Adrenal gland (tissue), 5 donors: ENCODE measurements around the gene MAN1C1.

Source experiments
- POLR2A ChIP-seq, 2 donors: fragments of 450-650 bp; IDR thresholded peaks; one replicate each; pipeline ENCODE4 v1.6.1; 2017; ENCODE audit warnings: antibody characterized with exemption in 2 of 2, mild to moderate bottlenecking in 2 of 2, moderate library complexity in 1 of 2
- TF ChIP-seq, protein P1 (sequence below), 6 experiments: fragments of 450-650 bp in 4 of 6; fragments of 200-600 bp in 2 of 6; sonication (generic) in 1 of 6; IDR thresholded peaks; 1 replicate in 5 of 6; 2 replicates in 1 of 6; pipeline versions ENCODE4 v1.5.1 to v1.8.0; 2016 to 2021; ENCODE audit warnings: antibody characterized with exemption in 6 of 6, mild to moderate bottlenecking in 2 of 6, moderate library complexity in 1 of 6
- donor health status: DM: no; HTN: no; CAD: no.

DNA sequence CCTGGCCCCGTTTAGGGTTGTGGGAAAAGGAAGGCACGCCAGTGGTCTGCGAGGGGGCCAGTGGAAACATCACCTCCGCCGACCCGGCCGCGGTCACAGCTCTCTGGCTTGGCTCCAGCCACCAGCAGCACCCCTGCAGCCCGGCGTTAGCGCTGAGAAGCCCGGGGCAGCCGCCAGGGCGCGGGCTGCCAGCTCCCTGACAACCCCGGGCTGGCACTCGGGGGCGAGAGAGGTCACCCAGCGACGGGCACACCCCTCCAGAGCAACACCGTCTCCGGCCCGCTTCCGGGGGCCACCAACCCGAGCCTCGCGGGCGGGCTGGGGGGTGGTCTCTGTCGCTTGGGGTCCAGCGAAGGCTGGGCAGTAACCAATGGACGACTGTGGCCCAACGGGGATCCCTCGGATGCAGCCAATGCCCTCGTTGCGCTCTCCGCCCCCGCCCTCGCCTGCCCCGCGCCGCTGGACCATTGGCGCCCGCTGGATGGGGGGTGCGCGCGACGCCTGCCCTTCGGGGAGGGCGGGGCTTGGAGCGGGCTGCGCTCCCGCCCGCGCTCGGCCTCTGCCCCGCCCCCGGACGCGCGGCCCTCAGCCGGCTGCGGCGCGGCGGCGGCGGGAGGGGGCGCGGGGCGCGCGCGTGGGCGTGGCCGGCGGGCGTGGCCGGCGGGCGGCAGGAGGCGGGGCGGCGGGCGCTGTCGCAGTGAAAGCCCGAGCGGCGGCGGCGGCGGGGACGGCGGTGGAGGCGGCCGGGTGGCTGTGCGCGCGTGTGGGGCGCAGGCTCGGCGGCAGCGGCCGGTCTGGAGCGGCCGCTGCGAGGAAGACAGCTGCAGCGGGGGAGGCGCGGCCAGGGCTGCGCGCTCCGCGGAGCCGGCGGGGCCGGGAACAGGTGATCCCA lies at the start of gene MAN1C1:
- TF ChIP-seq, protein P1, sequence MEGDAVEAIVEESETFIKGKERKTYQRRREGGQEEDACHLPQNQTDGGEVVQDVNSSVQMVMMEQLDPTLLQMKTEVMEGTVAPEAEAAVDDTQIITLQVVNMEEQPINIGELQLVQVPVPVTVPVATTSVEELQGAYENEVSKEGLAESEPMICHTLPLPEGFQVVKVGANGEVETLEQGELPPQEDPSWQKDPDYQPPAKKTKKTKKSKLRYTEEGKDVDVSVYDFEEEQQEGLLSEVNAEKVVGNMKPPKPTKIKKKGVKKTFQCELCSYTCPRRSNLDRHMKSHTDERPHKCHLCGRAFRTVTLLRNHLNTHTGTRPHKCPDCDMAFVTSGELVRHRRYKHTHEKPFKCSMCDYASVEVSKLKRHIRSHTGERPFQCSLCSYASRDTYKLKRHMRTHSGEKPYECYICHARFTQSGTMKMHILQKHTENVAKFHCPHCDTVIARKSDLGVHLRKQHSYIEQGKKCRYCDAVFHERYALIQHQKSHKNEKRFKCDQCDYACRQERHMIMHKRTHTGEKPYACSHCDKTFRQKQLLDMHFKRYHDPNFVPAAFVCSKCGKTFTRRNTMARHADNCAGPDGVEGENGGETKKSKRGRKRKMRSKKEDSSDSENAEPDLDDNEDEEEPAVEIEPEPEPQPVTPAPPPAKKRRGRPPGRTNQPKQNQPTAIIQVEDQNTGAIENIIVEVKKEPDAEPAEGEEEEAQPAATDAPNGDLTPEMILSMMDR (IDR thresholded peaks at IDR 0.05), result peak; percentile 33 to 79 (median 64)
- peak; percentile 23 to 54 for TF ChIP-seq POLR2A (IDR thresholded peaks at IDR 0.05)
